GM18526 (cell line): ENCODE measurements around the gene PAM16.

Source experiments
- POLR2A ChIP-seq: IDR thresholded peaks from 3 replicates; pipeline ENCODE4 v1.6.1; 2011; ENCODE audit not compliant: insufficient read length; ENCODE audit errors: extremely low read depth

PAM16 gene

DNA sequence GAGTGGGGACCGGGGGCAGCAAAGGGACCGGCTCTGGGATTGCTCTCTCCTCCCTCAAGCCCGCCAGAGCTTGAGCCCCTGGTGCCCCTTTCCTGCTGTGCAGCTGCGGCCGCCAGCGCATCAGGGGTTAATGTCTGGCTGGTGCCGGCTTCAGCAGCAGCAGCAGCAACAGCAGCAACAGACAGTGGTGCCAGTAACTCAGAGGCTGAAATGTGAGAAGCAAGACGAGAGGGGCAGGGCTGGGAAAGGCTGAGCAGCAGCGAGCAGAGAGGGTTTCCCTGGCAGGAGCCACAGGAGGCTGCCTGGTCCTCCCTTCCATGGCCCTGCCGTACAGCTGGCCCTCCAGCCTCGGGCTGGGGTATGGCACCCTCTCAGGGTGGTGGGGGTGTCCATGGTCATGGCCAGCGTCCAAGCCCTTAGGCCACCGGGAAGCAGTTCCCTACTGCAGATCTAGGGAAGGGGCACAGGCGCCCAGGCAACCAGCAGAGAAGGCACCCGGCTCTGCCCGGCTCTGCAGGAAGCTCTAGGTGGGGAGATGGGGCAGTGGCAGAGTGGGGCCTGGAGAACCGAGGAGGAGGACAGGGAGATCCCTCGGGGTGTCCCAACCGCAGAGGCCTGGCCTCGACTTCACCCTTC is 57.2 kb downstream of the PAM16 start:
- no peak for TF ChIP-seq POLR2A

DNA sequence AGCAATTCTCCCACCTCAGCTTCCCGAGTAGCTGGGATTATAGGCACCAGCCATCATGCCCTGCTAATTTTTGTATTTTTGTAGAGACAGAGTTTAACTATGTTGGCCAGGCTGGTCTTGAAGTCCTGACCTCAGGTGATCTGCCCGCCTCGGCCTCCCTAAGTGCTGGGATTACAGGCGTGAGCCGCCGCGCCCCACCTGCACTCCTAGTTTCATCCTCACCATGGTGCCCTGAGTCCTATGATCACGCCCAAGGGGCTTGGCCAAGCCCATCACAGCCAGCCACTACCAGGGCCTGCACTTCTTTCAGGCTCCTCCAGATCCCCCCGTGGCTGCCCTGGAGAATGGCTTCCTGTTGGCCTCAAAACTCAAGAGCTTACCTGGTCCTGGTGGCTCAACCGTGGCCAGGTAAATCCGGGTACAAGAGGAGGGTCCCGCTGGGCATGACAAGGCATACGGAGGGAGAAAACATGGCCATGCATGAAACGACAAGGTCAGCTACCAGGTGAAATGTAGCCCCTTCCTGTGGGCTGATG is 57.9 kb downstream of the PAM16 start:
- TF ChIP-seq POLR2A, result no peak

DNA sequence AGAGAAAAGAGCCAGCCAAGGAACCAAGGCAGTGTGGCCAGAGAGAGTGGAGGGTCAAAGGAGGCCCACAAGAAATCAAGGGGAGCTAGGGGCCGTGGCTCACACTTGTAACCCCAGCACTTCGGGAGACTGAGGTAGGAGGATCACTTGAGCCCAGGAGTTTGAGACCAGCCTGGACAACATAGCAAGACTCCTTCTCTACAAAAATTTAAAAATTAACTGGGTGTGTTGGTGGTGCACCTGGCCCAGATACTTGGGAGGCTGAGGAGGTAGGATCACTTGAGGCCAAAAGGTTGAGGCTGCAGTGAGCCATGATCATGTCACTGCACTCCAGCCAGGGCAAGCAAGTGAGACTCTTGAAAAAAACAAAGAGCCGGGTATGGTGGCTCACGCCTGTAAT is 59.4 kb downstream of the PAM16 start:
- no peak for TF ChIP-seq POLR2A
